Body of pancreas (tissue), 4 donors: ENCODE results near the gene C1orf232. TPM values are rescaled to one million over a fixed set of nuclear protein-coding genes. Genes with fewer than 3 reads are reported as not detected.

ENCODE experiments used
- ATAC-seq: fragments of 150-250 bp; one replicate; pipeline ENCODE4 v1.9.1; 2016
- DNase-seq, 4 donors: peaks; one replicate each; pipeline ENCODE4 v3.0.0-alpha.2; 2019
- H3K27ac ChIP-seq, 4 donors: fragments of 200-600 bp; sonication (generic); 1 replicate in 3 of 4; 2 replicates in 1 of 4; pipeline versions ENCODE4 v1.5.1 to v1.6.1; 2016 to 2019; ENCODE audit warnings: mild to moderate bottlenecking in 1 of 4, mixed read lengths in 1 of 4, moderate library complexity in 1 of 4
- H3K27me3 ChIP-seq, 2 donors: fragments of 200-600 bp; sonication (generic); one replicate each; pipeline ENCODE4 v1.6.0; 2016; ENCODE audit warnings: mild to moderate bottlenecking in 1 of 2
- H3K36me3 ChIP-seq, 2 donors: fragments of 200-600 bp; sonication (generic); replicated peaks in 1 of 2; 2 replicates each; pipeline ENCODE4 v1.5.1; 2016; ENCODE audit warnings: low read depth in 2 of 2; ENCODE audit not compliant: insufficient read depth in 1 of 2
- H3K4me1 ChIP-seq: fragments of 200-600 bp; sonication (generic); one replicate; pipeline ENCODE4 v1.6.0; 2016
- H3K4me3 ChIP-seq, 2 donors: fragments of 200-600 bp; sonication (generic); 1 replicate in 1 of 2; 2 replicates in 1 of 2; pipeline ENCODE4 v1.5.1; 2016 to 2019
- H3K9me3 ChIP-seq, 3 donors: fragments of 200-600 bp; sonication (generic); 1 replicate in 2 of 3; 2 replicates in 1 of 3; pipeline ENCODE4 v1.5.1; 2016
- POLR2A ChIP-seq, 3 donors: fragments of 450-650 bp; IDR thresholded peaks; one replicate each; pipeline ENCODE4 v1.6.1; 2016; ENCODE audit warnings: antibody characterized with exemption in 3 of 3, mild to moderate bottlenecking in 2 of 3
- WGBS, 2 donors: methylation state at CpG; one replicate each; pipeline ENCODE4 v1.1.5; 2017; 5-methylcytosine and 5-hydroxymethylcytosine counted together
- intact Hi-C: fragments of 100-400 bp; cut with DNase I; formaldehyde crosslinking; loops from one replicate; pipeline ENCODE4 v1.15.1; 2023
- total RNA-seq, 2 donors: library from RNA; depleted of rRNA; stranded (reverse); fragments of >200 nt; gene quantifications; one replicate each; pipeline ENCODE4 v1.1.0, GENCODE V29; 2016
- TF ChIP-seq, protein P1 (sequence below), 7 experiments: fragments of 450-650 bp in 4 of 7; fragments of 200-600 bp in 3 of 7; sonication (generic) in 3 of 7; IDR thresholded peaks; one replicate each; pipeline ENCODE4 v1.5.1; 2016 to 2019; ENCODE audit warnings: antibody characterized with exemption in 7 of 7

The C1orf232 gene
- total RNA-seq, 2 donors from 2014 or later = not detected

DNA sequence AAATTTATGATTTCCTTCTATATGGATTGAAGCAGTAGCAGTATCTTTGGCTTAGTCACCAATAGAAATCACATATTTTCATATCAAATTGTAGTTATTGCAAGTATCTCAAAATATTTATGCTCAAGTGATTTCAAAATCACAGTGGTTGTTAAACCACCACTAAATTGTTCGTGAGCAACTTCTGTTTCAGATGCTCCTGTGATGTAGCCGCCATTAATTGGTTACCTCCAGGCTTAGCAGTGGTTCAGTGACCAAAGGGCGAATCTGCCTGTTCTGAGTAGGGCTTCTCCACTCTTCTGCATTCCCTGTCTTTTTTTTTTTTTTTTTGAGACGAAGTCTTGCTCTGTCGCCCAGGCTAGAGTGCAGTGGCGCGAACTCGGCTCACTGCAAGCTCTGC, 6.6 kb upstream of the C1orf232 start:
- H3K27ac ChIP-seq = no peak overlapping the region

DNA sequence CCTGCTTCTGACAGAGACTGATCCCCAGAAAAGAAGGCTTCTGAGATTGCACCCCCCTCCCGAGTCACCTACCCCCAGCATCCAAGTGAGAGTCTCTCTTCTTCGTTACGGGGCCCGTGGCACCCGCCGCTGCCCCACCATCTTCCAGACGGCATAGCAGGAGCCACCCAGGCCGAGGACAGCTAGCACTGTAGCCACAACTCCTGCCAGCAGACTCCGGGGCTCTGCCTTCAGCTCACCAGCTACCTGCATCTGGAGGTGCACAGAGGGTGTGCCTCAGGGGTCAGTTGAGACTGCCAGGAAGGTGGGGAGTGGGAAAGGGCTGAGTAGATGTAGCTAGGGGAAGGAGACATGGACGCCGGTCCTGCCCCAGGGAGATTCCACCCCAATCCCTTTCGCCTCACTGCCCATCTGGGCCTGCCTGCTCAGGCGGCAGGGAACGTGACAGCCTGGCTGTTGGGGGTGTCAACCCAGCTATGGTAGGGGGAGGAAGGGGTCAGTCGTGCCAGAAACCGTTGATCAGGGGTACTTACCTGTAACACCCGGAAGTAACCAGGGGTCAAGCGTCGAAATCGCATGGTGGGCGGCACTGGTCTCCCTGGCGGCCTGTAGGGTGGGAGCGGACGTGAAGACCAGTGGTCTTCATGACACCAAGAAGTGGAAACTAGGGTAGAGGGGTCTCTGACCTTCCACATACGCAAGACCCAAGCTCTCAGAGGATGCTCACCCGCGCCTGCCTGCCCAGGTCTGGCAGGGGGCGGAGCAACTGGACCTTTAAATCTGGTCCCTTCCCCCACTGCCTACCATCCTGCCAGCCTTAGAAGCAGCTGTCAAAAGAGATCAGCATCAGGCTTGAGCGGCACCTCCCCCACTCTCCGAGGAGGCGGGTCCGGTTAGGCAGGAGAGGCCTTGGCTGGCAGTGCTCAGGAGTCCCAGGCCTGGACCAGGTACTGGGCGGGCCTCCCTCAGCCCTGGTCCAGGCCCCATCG, 2.6 kb upstream of the C1orf232 start, which contains the start of gene ZNF593OS:
Gene ZNF593OS, minus strand, starts transcription at position 749 of the 989 bp plus-strand sequence. Its CDS starts 171 bp downstream, at position 578.
- H3K27ac ChIP-seq = no peak within 1 kb of the TSS
- TF ChIP-seq POLR2A (IDR thresholded peaks at IDR 0.05) = no peak
- TF ChIP-seq, protein P1, sequence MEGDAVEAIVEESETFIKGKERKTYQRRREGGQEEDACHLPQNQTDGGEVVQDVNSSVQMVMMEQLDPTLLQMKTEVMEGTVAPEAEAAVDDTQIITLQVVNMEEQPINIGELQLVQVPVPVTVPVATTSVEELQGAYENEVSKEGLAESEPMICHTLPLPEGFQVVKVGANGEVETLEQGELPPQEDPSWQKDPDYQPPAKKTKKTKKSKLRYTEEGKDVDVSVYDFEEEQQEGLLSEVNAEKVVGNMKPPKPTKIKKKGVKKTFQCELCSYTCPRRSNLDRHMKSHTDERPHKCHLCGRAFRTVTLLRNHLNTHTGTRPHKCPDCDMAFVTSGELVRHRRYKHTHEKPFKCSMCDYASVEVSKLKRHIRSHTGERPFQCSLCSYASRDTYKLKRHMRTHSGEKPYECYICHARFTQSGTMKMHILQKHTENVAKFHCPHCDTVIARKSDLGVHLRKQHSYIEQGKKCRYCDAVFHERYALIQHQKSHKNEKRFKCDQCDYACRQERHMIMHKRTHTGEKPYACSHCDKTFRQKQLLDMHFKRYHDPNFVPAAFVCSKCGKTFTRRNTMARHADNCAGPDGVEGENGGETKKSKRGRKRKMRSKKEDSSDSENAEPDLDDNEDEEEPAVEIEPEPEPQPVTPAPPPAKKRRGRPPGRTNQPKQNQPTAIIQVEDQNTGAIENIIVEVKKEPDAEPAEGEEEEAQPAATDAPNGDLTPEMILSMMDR (IDR thresholded peaks at IDR 0.05) = no peak
- ATAC-seq (no peak), DNase-seq (no peak)
- H3K36me3 ChIP-seq = no peaks in the 10 kb centered on the region
- 85 to 90% methylated on average over 24 to 34 of the region's 34 CpGs for WGBS, 2 donors
- peaks cover 18% of the 10 kb centered on the region for H3K4me1 ChIP-seq
- intact Hi-C loops = no loop called here
- H3K27me3 ChIP-seq = no peaks in the 10 kb centered on the region
- no peaks in the 10 kb centered on the region for H3K9me3 ChIP-seq
- no peak within 1 kb of the TSS for H3K4me3 ChIP-seq

More for the DNA sequence above, 6.6 kb upstream of the C1orf232 start:
- H3K36me3 ChIP-seq = no peaks in the 10 kb centered on the region
- peaks cover 26% of the 10 kb centered on the region for H3K4me1 ChIP-seq
- intact Hi-C loops = no loop called here
- 88 to 91% methylated on average over 8 of the region's 8 CpGs for WGBS, 2 donors
- H3K4me3 ChIP-seq = no peak overlapping the region
- H3K9me3 ChIP-seq = no peaks in the 10 kb centered on the region
- ATAC-seq (no peak), DNase-seq (no peak)
- TF ChIP-seq, protein P1 (IDR thresholded peaks at IDR 0.05) = no peak
- TF ChIP-seq POLR2A (IDR thresholded peaks at IDR 0.05) = no peak
- no peaks in the 10 kb centered on the region for H3K27me3 ChIP-seq

DNA sequence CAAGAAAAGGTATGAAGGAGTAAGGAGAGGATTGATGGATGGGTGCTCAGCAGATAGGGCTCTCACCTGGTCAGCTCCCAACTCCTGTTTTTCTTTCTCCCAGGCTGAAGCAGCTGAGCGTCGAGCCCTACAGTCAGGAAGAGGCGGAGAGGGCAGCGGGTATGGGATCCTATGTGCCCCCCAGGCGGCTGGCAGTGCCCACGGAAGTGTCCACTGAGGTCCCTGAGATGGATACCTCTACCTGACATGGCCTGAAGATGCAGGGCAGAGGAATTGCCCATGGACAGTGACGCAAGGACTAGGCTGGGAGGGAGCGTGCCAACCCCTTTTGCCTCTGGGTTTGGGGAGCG, 1.7 kb upstream of the C1orf232 start:
- Histone ChIP-seq H3K27me3 (no peaks in the 10 kb centered on the region), H3K4me1 (peaks cover 18% of the 10 kb centered on the region), H3K9me3 (no peaks in the 10 kb centered on the region), H3K27ac (peak overlapping the region; percentile 60 to 87 (median 81)), H3K36me3 (no peaks in the 10 kb centered on the region), H3K4me3 (peak overlapping the region; percentile 40 to 78)
- DNase-seq = no peak
- TF ChIP-seq, protein P1 (IDR thresholded peaks at IDR 0.05) = no peak
- no peak for TF ChIP-seq POLR2A (IDR thresholded peaks at IDR 0.05)
- intact Hi-C loops = no loop called here
- 29 to 62% methylated on average over 4 to 8 of the region's 9 CpGs for WGBS, 2 donors
- ATAC-seq = peak; percentile 3

DNA sequence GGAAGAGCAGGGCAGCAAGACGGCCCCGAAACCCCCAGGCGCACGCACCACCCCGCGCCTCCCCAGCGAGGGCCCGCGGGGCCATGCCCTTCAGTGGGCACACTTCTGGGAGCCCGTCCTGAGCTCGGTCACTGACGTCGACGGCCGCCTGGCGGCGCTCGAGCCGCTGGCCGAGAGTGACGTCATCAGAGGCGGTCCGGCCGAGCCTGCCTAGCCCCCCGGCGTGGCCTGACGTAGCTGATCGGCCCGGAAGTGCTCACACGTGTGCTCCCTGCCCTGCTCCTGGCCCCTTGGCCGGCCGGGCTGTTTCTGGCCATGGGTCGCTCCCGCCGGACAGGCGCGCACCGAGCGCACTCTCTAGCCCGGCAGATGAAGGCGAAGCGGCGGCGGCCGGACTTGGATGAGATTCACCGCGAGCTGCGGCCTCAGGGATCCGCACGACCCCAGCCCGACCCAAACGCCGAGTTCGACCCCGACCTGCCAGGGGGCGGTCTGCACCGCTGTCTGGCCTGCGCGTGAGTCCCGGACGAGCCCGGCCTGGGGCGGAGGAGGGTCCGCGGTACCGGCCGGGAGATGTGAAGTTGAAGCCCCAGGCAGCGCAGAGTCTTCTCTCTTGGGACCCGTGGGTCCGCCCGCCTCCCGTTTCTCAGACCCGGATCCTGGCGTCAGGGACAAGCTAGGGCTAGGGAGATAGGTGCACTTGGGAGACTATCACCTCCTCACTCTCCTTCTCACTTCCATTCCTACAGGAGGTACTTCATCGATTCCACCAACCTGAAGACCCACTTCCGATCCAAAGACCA, 1.1 kb upstream of the C1orf232 start, which contains the start of gene ZNF593:
Gene ZNF593, plus strand, starts transcription at position 240 of the 803 bp plus-strand sequence. Its CDS starts 76 bp downstream, at position 316.
- Histone ChIP-seq H3K4me1 (peaks cover 18% of the 10 kb centered on the region), H3K27me3 (no peaks in the 10 kb centered on the region), H3K27ac (peak within 1 kb of the TSS; percentile 60 to 87 (median 81)), H3K4me3 (peak within 1 kb of the TSS; percentile 40 to 78), H3K9me3 (no peaks in the 10 kb centered on the region), H3K36me3 (no peaks in the 10 kb centered on the region)
- TF ChIP-seq, protein P1 (IDR thresholded peaks at IDR 0.05) = peak; percentile 79 to 99 (median 96)
- peak; percentile 71 to 85 (median 83) for TF ChIP-seq POLR2A (IDR thresholded peaks at IDR 0.05)
- ATAC-seq (peak; percentile 96), DNase-seq (peak; percentile 93 to 95 (median 94))
- 0 to 1% methylated on average over 11 to 76 of the region's 76 CpGs for WGBS, 2 donors
- intact Hi-C loops = no loop called here
